Suprapubic skin (tissue), 3 donors: ENCODE measurements around the gene SLAIN2.

Source experiments
- CTCF ChIP-seq, 2 donors: fragments of 200-600 bp in 1 of 2; fragments of 450-650 bp in 1 of 2; sonication (generic) in 1 of 2; IDR thresholded peaks; one replicate each; pipeline ENCODE4 v1.5.1; 2016 to 2019; ENCODE audit warnings: antibody characterized with exemption in 2 of 2, mild to moderate bottlenecking in 1 of 2, moderate library complexity in 1 of 2
- POLR2A ChIP-seq, 2 donors: fragments of 450-650 bp; IDR thresholded peaks; one replicate each; pipeline ENCODE4 v1.6.1; 2017; ENCODE audit warnings: antibody characterized with exemption in 2 of 2, mild to moderate bottlenecking in 2 of 2, moderate library complexity in 2 of 2

GRCh38 chr4:48436318-48436717 lies 95.0 kb downstream of the SLAIN2 start:
- TF ChIP-seq CTCF (IDR thresholded peaks at IDR 0.05) (no peak), POLR2A (IDR thresholded peaks at IDR 0.05) (no peak)
